ENCODE measurements around the gene MSH4.
"Not testable (repeated sequence)": the region's sequence is repeated elsewhere in the genome, so short reads cannot be mapped to it uniquely, and the experiment has no call there.

MSH4 gene

GRCh38 chr1:75770761-75771160 is 25.9 kb upstream of the MSH4 start:
- H3K36me3 ChIP-seq = no peaks in the 10 kb centered on the region
- H3K9me3 ChIP-seq = no peaks in the 10 kb centered on the region
- no peak overlapping the region for H3K4me3 ChIP-seq (ENCODE audit: low read depth, low read length)
- TF ChIP-seq CTCF (IDR thresholded peaks at IDR 0.05; ENCODE audit: low read depth, low read length) = no peak
- no peaks in the 10 kb centered on the region for H3K4me1 ChIP-seq
- H3K27me3 ChIP-seq = no peaks in the 10 kb centered on the region
- no peak for DNase-seq

GRCh38 chr1:75771978-75772377 is 24.7 kb upstream of the MSH4 start:
- Histone ChIP-seq H3K4me1 (no peaks in the 10 kb centered on the region), H3K36me3 (no peaks in the 10 kb centered on the region), H3K4me3 (ENCODE audit: low read depth, low read length) (no peak overlapping the region), H3K27me3 (no peaks in the 10 kb centered on the region), H3K9me3 (no peaks in the 10 kb centered on the region)
- no peak for DNase-seq
- no peak for TF ChIP-seq CTCF (IDR thresholded peaks at IDR 0.05; ENCODE audit: low read depth, low read length)

GRCh38 chr1:75777812-75778211 is 18.9 kb upstream of the MSH4 start:
- not testable (repeated sequence) for H3K9me3 ChIP-seq; DNase-seq; H3K4me1 ChIP-seq; H3K27me3 ChIP-seq; H3K36me3 ChIP-seq; H3K4me3 ChIP-seq (ENCODE audit: low read depth, low read length)

GRCh38 chr1:75778694-75779093 is 18.0 kb upstream of the MSH4 start:
- not testable (repeated sequence) for H3K9me3 ChIP-seq; H3K4me3 ChIP-seq (ENCODE audit: low read depth, low read length); H3K27me3 ChIP-seq; H3K4me1 ChIP-seq; DNase-seq; H3K36me3 ChIP-seq

- H3K36me3 ChIP-seq; H3K4me1 ChIP-seq; H3K4me3 ChIP-seq (ENCODE audit: low read depth, low read length): not testable (repeated sequence)
These were observed 16.5 kb upstream of the MSH4 start for GRCh38 chr1:75780183-75780582.

GRCh38 chr1:75783920-75784319 is 12.8 kb upstream of the MSH4 start:
- H3K27me3 ChIP-seq; H3K4me3 ChIP-seq (ENCODE audit: low read depth, low read length); H3K4me1 ChIP-seq: not testable (repeated sequence)

More at GRCh38 chr1:75780183-75780582, 16.5 kb upstream of the MSH4 start:
- H3K9me3 ChIP-seq, H3K27me3 ChIP-seq, DNase-seq: not testable (repeated sequence)

GRCh38 chr1:75785320-75785982 is 11.2 kb upstream of the MSH4 start:
- no peaks in the 10 kb centered on the region for H3K4me1 ChIP-seq
- H3K27me3 ChIP-seq = no peaks in the 10 kb centered on the region
- H3K9me3 ChIP-seq = no peaks in the 10 kb centered on the region
- no peak for DNase-seq
- H3K36me3 ChIP-seq = peaks cover 30% of the 10 kb centered on the region
- peak overlapping the region; percentile 85 for H3K4me3 ChIP-seq (ENCODE audit: low read depth, low read length)
- TF ChIP-seq CTCF (IDR thresholded peaks at IDR 0.05; ENCODE audit: low read depth, low read length) = no peak

More at GRCh38 chr1:75783920-75784319, 12.8 kb upstream of the MSH4 start:
- H3K9me3 ChIP-seq, DNase-seq: not testable (repeated sequence)
- peaks cover 15% of the 10 kb centered on the region for H3K36me3 ChIP-seq

- peak; percentile 88 for DNase-seq
- no peaks in the 10 kb centered on the region for H3K27me3 ChIP-seq
- H3K9me3 ChIP-seq = no peaks in the 10 kb centered on the region
- TF ChIP-seq CTCF (IDR thresholded peaks at IDR 0.05; ENCODE audit: low read depth, low read length) = no peak
- H3K4me1 ChIP-seq = no peaks in the 10 kb centered on the region
- peaks cover 37% of the 10 kb centered on the region for H3K36me3 ChIP-seq
- H3K4me3 ChIP-seq (ENCODE audit: low read depth, low read length) = peak within 1 kb of the TSS; percentile 85
These were observed 10.5 kb upstream of the MSH4 start, which contains the start of gene RABGGTB for GRCh38 chr1:75785983-75786853. TSS of gene RABGGTB (plus strand) at chr1:75786256. CDS start at chr1:75786272, 16 bp downstream.

Data from BE2C (cell line).